HepG2 (cell line): ENCODE measurements around the gene MAPK9. TPM values are rescaled to one million over a fixed set of nuclear protein-coding genes. Genes with fewer than 3 reads are reported as not detected.

Experiments used
- ATAC-seq: fragments of 200-7000 bp; cut with Tn5 transposase; 3 replicates; pipeline ENCODE4 v1.9.1; 2020; ENCODE audit warnings: mild to moderate bottlenecking, moderate library complexity
- BruUV-seq: library from RNA; stranded (reverse); fragments of 400-500 nt; replicated peaks from 2 replicates; lab custom pipeline; 2021; lab: Mats Ljungman, UMichigan
- CTCF ChIA-PET: fragments of 300-600 bp; formaldehyde crosslinking; extraction: SDS; loops from one replicate; lab custom pipeline; 2021; ENCODE audit warnings: low total read pairs, inconsistent platforms, low intra/inter-chr PET ratio; lab: Yijun Ruan, JAX
- POLR2A ChIA-PET: fragments of 350-600 bp; sonication (Branson Sonifier 250); formaldehyde crosslinking; loops from one replicate; lab custom pipeline; 2020; ENCODE audit warnings: antibody characterized with exemption, inconsistent platforms; lab: Yijun Ruan, JAX
- DNase-seq: peaks from one replicate; pipeline ENCODE4 v3.0.0-alpha.2; 2015; ENCODE audit warnings: low spot score
- FAIRE-seq: peaks from 3 replicates; lab custom pipeline; 2011; peaks lifted over from hg19 to GRCh38; lab: Jason Lieb, UNC
- H2AFZ ChIP-seq: one replicate; pipeline ENCODE4 v1.6.1; 2011; ENCODE audit warnings: low read length, inconsistent platforms
- H3K27ac ChIP-seq: fragments of 300-600 bp; 3 replicates; pipeline ENCODE4 v1.8.0; 2011; ENCODE audit warnings: mixed run types, mild to moderate bottlenecking, mixed read lengths, low read length, inconsistent platforms; ENCODE audit not compliant: insufficient read depth; ENCODE audit errors: extremely low read length
- H3K27me3 ChIP-seq, 2 experiments: fragments of 200-600 bp in 1 of 2; 2 replicates in 1 of 2; 3 replicates in 1 of 2; pipeline versions ENCODE4 v1.6.0 to v1.8.0; 2011; ENCODE audit warnings: low read length in 2 of 2, mild to moderate bottlenecking in 2 of 2, moderate library complexity in 2 of 2, inconsistent platforms in 1 of 2; ENCODE audit not compliant: insufficient read depth in 2 of 2, control insufficient read depth in 1 of 2
- H3K36me3 ChIP-seq, 2 experiments: fragments of 200-600 bp in 1 of 2; replicated peaks in 1 of 2; 2 replicates in 1 of 2; 3 replicates in 1 of 2; pipeline versions ENCODE4 v1.5.1 to v1.8.0; 2011; ENCODE audit warnings: low read length in 2 of 2, inconsistent platforms in 1 of 2; ENCODE audit not compliant: insufficient read depth in 2 of 2, control insufficient read depth in 1 of 2
- H3K4me1 ChIP-seq: 2 replicates; pipeline ENCODE4 v1.5.1; 2012; ENCODE audit warnings: low read length, inconsistent platforms; ENCODE audit not compliant: insufficient read depth
- H3K4me2 ChIP-seq: 2 replicates; pipeline ENCODE4 v1.6.0; 2011; ENCODE audit warnings: low read depth, low read length, inconsistent platforms
- H3K4me3 ChIP-seq, 3 experiments: fragments of 200-600 bp in 1 of 3; sonication (generic), shearing (Covaris generic) in 1 of 3; replicated peaks in 1 of 3; 2 replicates each; pipeline ENCODE4 v1.5.1; 2011 to 2016; ENCODE audit warnings: low read length in 3 of 3, inconsistent platforms in 2 of 3, low read depth in 2 of 3, mild to moderate bottlenecking in 2 of 3, control low read depth in 1 of 3, mixed read lengths in 1 of 3; ENCODE audit not compliant: insufficient read depth in 1 of 3
- H3K79me2 ChIP-seq: one replicate; pipeline ENCODE4 v1.6.1; 2011; ENCODE audit warnings: low read length, inconsistent platforms; ENCODE audit not compliant: insufficient read depth
- H3K9ac ChIP-seq: 2 replicates; pipeline ENCODE4 v1.6.0; 2011; ENCODE audit warnings: mild to moderate bottlenecking, low read depth, low read length, inconsistent platforms; ENCODE audit not compliant: insufficient read depth
- H3K9me3 ChIP-seq: 2 replicates; pipeline ENCODE4 v1.5.1; 2012; ENCODE audit warnings: mild to moderate bottlenecking, low read length
- H4K20me1 ChIP-seq: 2 replicates; pipeline ENCODE4 v1.6.0; 2011; ENCODE audit warnings: inconsistent platforms, mild to moderate bottlenecking, low read length, moderate library complexity; ENCODE audit not compliant: insufficient read depth
- MYC ChIP-seq: sonication (generic); formaldehyde crosslinking; IDR thresholded peaks from 2 replicates; pipeline ENCODE4 v1.9.0; 2021; ENCODE audit warnings: missing genetic modification reagents, borderline replicate concordance
- NR2F6 ChIP-seq, 2 experiments: IDR thresholded peaks; 2 replicates each; pipeline ENCODE4 v1.6.1; 2016; ENCODE audit warnings: antibody characterized with exemption in 1 of 2, mild to moderate bottlenecking in 1 of 2
- PRPF4 ChIP-seq: fragments of 200-400 bp; formaldehyde crosslinking; IDR thresholded peaks from 2 replicates; pipeline ENCODE4 v1.6.1; 2016; ENCODE audit warnings: low read length, low read depth; ENCODE audit not compliant: poor library complexity, severe bottlenecking
- SIN3B ChIP-seq: fragments of 150-350 bp; IDR thresholded peaks from 2 replicates; pipeline ENCODE4 v1.6.1; 2014; ENCODE audit warnings: low read length
- SMARCC2 ChIP-seq: fragments of 450-650 bp; IDR thresholded peaks from 2 replicates; pipeline ENCODE4 v1.6.1; 2017; ENCODE audit warnings: antibody characterized with exemption, mild to moderate bottlenecking
- ZBTB7B ChIP-seq: sonication (generic); formaldehyde crosslinking; IDR thresholded peaks from 2 replicates; pipeline ENCODE4 v1.4.0; 2020; ENCODE audit warnings: missing genetic modification reagents
- ZNF264 ChIP-seq: sonication (generic); formaldehyde crosslinking; IDR thresholded peaks from 2 replicates; pipeline ENCODE4 v1.4.0; 2020; ENCODE audit warnings: missing genetic modification reagents
- WGBS: methylation state at CpG from one replicate; pipeline ENCODE4 v1.1.6; 2017; ENCODE audit warnings: low lambda C conversion rate; 5-methylcytosine and 5-hydroxymethylcytosine counted together
- in situ Hi-C: cut with HindIII; loops from 2 replicates; pipeline ENCODE4 v1.10.0; 2017; ENCODE audit warnings: low pct_unique_long_range_greater_than_20kb; ENCODE audit not compliant: extremely low pct_ligation_motif_present
- intact Hi-C: fragments of 100-400 bp; cut with micrococcal nuclease; formaldehyde crosslinking; loops from one replicate; pipeline ENCODE4 v1.10.0; 2022; ENCODE audit not compliant: unreplicated experiment
- polyA plus RNA-seq, 8 experiments: library from polyadenylated mRNA; depleted of rRNA in 3 of 8; stranded (reverse) in 7 of 8; unstranded in 1 of 8; fragments of >200 nt; fragmentation: Illumina TruSeq in 4 of 8; extraction: Trizol in 4 of 8; gene quantifications; 2 replicates each; pipeline versions ENCODE4 v1.2.1 to v1.2.3, GENCODE V29; 2011 to 2016; ENCODE audit warnings: low read depth in 4 of 8, missing spikeins in 1 of 8, mixed read lengths in 1 of 8; ENCODE audit not compliant: insufficient read depth in 1 of 8
- total RNA-seq, 5 experiments: library from RNA; depleted of rRNA; stranded (reverse); fragments of >200 nt; fragmentation: Illumina TruSeq; extraction: Trizol; gene quantifications; 2 replicates each; pipeline ENCODE4 v1.2.3, GENCODE V29; 2016; ENCODE audit warnings: low read depth in 1 of 5
- TF ChIP-seq, protein P1 (sequence below): sonication (generic); formaldehyde crosslinking; IDR thresholded peaks from 2 replicates; pipeline ENCODE4 v1.9.0; 2021; ENCODE audit warnings: missing genetic modification reagents, borderline replicate concordance
- TF ChIP-seq, protein P2 (sequence below): IDR thresholded peaks from 2 replicates; pipeline ENCODE4 v1.6.1; 2018; ENCODE audit warnings: missing genetic modification reagents
- TF ChIP-seq, protein P3 (sequence below): sonication (generic); formaldehyde crosslinking; IDR thresholded peaks from 2 replicates; pipeline ENCODE4 v1.5.0; 2020; ENCODE audit warnings: mild to moderate bottlenecking, low read depth, missing genetic modification reagents, borderline replicate concordance

Gene MAPK9
- total and polyA plus RNA-seq, 2 of the 13 experiments (the other 11 are each of a cell fraction or from before 2014, with no cell fraction given) = 30.1 to 56.1 TPM

DNA sequence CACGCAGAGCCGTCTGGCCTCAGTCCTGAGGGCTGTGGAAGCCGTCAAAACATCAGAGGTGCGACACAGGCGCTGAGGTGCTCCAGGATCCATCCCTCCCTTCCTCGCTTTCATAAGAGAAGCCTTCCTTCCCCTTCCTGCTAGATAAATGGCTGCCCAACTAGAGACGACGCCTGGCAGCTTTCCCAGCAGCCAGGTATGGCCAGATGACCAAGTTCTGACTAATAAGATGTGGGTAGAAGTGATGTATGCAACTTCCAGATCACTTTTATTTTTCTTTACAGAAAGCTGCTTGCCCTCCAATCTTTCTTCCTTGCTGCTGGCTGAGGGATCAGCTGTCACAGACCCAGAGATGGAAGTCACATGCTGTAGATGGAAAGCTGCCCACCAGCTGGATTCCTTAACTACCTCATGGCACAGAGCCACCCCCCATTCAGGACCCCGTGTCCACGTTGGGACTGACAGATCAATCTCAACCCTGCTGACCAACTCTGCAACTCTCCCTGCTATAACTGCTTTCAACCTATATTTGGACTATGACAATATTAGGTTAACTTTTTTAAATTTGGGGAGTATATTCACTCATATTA lies 8.8 kb downstream of the MAPK9 start (continued):
- TF ChIP-seq, protein P1, sequence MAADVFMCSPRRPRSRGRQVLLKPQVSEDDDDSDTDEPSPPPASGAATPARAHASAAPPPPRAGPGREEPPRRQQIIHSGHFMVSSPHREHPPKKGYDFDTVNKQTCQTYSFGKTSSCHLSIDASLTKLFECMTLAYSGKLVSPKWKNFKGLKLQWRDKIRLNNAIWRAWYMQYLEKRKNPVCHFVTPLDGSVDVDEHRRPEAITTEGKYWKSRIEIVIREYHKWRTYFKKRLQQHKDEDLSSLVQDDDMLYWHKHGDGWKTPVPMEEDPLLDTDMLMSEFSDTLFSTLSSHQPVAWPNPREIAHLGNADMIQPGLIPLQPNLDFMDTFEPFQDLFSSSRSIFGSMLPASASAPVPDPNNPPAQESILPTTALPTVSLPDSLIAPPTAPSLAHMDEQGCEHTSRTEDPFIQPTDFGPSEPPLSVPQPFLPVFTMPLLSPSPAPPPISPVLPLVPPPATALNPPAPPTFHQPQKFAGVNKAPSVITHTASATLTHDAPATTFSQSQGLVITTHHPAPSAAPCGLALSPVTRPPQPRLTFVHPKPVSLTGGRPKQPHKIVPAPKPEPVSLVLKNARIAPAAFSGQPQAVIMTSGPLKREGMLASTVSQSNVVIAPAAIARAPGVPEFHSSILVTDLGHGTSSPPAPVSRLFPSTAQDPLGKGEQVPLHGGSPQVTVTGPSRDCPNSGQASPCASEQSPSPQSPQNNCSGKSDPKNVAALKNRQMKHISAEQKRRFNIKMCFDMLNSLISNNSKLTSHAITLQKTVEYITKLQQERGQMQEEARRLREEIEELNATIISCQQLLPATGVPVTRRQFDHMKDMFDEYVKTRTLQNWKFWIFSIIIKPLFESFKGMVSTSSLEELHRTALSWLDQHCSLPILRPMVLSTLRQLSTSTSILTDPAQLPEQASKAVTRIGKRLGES (CRISPR knock-in tag) = no peak
- TF ChIP-seq ZBTB7B (CRISPR knock-in tag) (no peak), SIN3B (no peak)
- TF ChIP-seq, protein P2, sequence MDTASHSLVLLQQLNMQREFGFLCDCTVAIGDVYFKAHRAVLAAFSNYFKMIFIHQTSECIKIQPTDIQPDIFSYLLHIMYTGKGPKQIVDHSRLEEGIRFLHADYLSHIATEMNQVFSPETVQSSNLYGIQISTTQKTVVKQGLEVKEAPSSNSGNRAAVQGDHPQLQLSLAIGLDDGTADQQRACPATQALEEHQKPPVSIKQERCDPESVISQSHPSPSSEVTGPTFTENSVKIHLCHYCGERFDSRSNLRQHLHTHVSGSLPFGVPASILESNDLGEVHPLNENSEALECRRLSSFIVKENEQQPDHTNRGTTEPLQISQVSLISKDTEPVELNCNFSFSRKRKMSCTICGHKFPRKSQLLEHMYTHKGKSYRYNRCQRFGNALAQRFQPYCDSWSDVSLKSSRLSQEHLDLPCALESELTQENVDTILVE (CRISPR knock-in tag) = no peak
- TF ChIP-seq, protein P3, sequence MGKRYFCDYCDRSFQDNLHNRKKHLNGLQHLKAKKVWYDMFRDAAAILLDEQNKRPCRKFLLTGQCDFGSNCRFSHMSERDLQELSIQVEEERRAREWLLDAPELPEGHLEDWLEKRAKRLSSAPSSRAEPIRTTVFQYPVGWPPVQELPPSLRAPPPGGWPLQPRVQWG (CRISPR knock-in tag) = no peak
- TF ChIP-seq, all 625 proteins: peak for 0

DNA sequence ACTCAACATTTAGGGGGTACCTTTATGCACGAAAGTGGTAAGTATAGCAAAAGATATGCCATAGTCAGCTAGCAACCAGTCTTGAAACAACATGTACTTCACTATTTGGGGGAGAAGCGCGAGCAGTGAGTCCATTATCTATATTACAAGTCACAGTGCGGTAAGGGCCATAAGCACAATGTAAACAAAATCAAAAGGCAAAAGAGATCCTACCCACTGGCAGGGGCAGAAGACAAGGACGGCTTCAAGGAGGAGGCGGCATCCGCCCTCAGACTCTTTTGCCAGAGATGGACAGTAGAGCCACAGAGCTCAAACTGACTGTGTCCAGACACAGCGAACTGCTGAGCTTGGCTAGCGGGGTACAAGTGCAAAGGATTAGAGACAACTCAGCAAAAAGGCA lies 9.6 kb downstream of the MAPK9 start:
- 96% methylated on average over 9 of the region's 9 CpGs for WGBS
- POLR2A ChIA-PET = no interaction called here
- H3K4me2 ChIP-seq = no peak overlapping the region
- H3K27ac ChIP-seq = no peak overlapping the region
- no peaks in the 10 kb centered on the region for H3K9me3 ChIP-seq
- no peaks in the 10 kb centered on the region for H4K20me1 ChIP-seq
- CTCF ChIA-PET = no interaction called here
- peaks cover 6% of the 10 kb centered on the region for H3K4me1 ChIP-seq
- H3K36me3 ChIP-seq = peaks cover 7 to 55% of the 10 kb centered on the region in 2 experiments
- H2AFZ ChIP-seq = no peak overlapping the region
- H3K4me3 ChIP-seq = no peak overlapping the region
- DNase-seq (no peak), FAIRE-seq (no peak), ATAC-seq (no peak)
- H3K27me3 ChIP-seq = no peaks in the 10 kb centered on the region
- H3K9ac ChIP-seq = no peak overlapping the region
- TF ChIP-seq MYC (no peak), PRPF4 (no peak), SMARCC2 (no peak), NR2F6 (IDR thresholded peaks at IDR 0.05) (no peak), NR2F6 (CRISPR knock-in tag; IDR thresholded peaks at IDR 0.05) (no peak), ZNF264 (CRISPR knock-in tag) (no peak)
- in situ Hi-C loops (no loop called here), intact Hi-C loops (no loop called here)
- BruUV-seq = no TSS peak
- H3K79me2 ChIP-seq = peaks cover 11% of the 10 kb centered on the region
